ENCODE measurements around the gene EPN3.

GRCh38 chr17:50520483-50520882 lies 12.1 kb upstream of the EPN3 start:
- TF ChIP-seq POLR2A (IDR thresholded peaks at IDR 0.05; ENCODE audit: low read depth) = no peak
- no peak for TF ChIP-seq EP300 (IDR thresholded peaks at IDR 0.05)
- TF ChIP-seq CTCF (IDR thresholded peaks at IDR 0.05) = no peak
- no peak for TF ChIP-seq POLR2AphosphoS5 (IDR thresholded peaks at IDR 0.05)
